PFSK-1 (cell line): Measurements from ENCODE around the gene PRKN.

Experiments used
- FOXP2 ChIP-seq: optimal IDR thresholded peaks from 2 replicates; pipeline ENCODE3; 2011; ENCODE audit warnings: borderline replicate concordance, control low read depth, inconsistent platforms; ENCODE audit not compliant: insufficient read depth; ENCODE audit errors: extremely low read length, extremely low read depth
- POLR2AphosphoS5 ChIP-seq: IDR thresholded peaks from 2 replicates; pipeline ENCODE4 v1.6.1; 2012; ENCODE audit warnings: low read depth, mild to moderate bottlenecking, control low read depth, low read length, moderate library complexity
- SIN3A ChIP-seq: IDR thresholded peaks from 2 replicates; pipeline ENCODE4 v1.6.1; 2012; ENCODE audit warnings: mild to moderate bottlenecking, low read length, moderate library complexity, borderline replicate concordance; ENCODE audit not compliant: insufficient read depth
- TAF1 ChIP-seq: IDR thresholded peaks from 2 replicates; pipeline ENCODE4 v1.6.1; 2012; ENCODE audit warnings: low read length, control low read depth, borderline replicate concordance; ENCODE audit not compliant: insufficient read depth
- TF ChIP-seq, protein P1 (sequence below), 2 experiments: IDR thresholded peaks; 2 replicates each; pipeline versions ENCODE4 v1.6.1 to v1.8.0; 2011 to 2012; ENCODE audit warnings: low read depth in 2 of 2, low read length in 2 of 2, control low read depth in 1 of 2, inconsistent platforms in 1 of 2, mild to moderate bottlenecking in 1 of 2, moderate library complexity in 1 of 2; ENCODE audit not compliant: insufficient read depth in 1 of 2

Gene PRKN

DNA sequence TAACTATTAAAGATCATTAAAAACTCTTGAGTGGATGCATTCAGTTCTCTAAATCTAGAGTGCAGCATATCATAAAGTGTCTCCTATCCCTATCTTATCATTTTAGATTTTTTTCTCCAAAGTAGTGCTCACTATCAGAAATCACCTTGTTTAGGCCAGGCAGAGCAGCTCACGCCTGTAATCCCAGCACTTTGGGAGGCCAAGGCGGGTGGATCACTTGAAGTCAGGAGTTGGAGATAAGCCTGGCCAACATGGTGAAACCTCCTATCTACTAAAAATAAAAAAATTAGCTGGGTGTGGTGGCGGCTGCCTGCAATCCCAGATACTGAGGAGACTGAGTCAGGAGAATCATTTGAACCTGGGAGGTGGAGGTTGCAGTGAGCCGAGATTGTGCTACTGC is 368.9 kb downstream of the PRKN start:
- TF ChIP-seq POLR2AphosphoS5 (no peak), FOXP2 (no peak), SIN3A (no peak), TAF1 (no peak)
- TF ChIP-seq, protein P1, sequence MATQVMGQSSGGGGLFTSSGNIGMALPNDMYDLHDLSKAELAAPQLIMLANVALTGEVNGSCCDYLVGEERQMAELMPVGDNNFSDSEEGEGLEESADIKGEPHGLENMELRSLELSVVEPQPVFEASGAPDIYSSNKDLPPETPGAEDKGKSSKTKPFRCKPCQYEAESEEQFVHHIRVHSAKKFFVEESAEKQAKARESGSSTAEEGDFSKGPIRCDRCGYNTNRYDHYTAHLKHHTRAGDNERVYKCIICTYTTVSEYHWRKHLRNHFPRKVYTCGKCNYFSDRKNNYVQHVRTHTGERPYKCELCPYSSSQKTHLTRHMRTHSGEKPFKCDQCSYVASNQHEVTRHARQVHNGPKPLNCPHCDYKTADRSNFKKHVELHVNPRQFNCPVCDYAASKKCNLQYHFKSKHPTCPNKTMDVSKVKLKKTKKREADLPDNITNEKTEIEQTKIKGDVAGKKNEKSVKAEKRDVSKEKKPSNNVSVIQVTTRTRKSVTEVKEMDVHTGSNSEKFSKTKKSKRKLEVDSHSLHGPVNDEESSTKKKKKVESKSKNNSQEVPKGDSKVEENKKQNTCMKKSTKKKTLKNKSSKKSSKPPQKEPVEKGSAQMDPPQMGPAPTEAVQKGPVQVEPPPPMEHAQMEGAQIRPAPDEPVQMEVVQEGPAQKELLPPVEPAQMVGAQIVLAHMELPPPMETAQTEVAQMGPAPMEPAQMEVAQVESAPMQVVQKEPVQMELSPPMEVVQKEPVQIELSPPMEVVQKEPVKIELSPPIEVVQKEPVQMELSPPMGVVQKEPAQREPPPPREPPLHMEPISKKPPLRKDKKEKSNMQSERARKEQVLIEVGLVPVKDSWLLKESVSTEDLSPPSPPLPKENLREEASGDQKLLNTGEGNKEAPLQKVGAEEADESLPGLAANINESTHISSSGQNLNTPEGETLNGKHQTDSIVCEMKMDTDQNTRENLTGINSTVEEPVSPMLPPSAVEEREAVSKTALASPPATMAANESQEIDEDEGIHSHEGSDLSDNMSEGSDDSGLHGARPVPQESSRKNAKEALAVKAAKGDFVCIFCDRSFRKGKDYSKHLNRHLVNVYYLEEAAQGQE (IDR thresholded peaks at IDR 0.05; ENCODE audit: insufficient read depth in 1 of 2, low read depth in 2 of 2, low read length in 2 of 2), result no peak

DNA sequence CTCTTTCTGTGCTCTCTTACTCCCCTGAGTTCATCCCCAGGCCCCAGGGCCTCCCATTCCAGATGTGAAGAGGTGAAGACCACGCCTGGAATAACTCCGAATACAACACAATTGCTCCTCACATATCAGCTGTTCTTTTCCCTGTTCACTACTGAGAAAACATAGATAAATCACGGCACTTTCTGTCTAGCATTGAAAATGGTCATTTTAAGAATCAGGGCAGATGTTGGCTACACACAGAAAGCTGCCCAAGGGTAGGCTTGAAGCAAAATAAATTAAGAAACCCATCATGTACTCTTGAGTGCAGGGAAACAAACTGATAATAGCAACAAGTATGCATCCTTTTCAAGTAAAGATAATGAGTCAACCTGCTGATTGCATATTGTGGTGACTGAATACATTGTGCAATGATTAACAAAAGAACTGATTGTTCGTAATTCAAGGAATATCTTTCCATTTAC is 382.5 kb downstream of the PRKN start:
- TF ChIP-seq POLR2AphosphoS5, result no peak
- TF ChIP-seq TAF1, result no peak
- TF ChIP-seq, protein P1 (IDR thresholded peaks at IDR 0.05; ENCODE audit: insufficient read depth in 1 of 2, low read depth in 2 of 2, low read length in 2 of 2), result no peak
- no peak for TF ChIP-seq FOXP2
- TF ChIP-seq SIN3A, result no peak

DNA sequence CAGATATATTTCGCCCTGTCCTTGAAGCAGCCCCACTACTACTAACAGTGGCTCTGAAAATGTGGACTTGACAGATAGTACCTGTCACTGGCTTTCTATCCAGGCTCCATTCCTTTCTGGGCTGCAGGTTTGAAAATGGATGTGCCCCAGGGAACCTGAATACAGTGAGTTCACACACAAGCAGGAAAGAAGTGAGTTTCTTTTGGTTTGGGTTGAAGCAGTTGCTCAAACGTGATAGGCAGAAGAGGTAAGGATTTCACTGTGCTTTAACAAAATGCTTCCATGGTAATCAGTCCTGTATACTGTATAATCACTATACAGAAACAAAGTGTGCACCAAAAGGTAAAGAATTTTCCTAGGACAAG is 382.9 kb downstream of the PRKN start:
- TF ChIP-seq FOXP2 (no peak), POLR2AphosphoS5 (no peak), SIN3A (no peak), TAF1 (no peak)
- TF ChIP-seq, protein P1 (IDR thresholded peaks at IDR 0.05; ENCODE audit: insufficient read depth in 1 of 2, low read depth in 2 of 2, low read length in 2 of 2), result no peak

GRCh38 chr6:162343936-162344645 is 383.5 kb downstream of the PRKN start:
- TF ChIP-seq, protein P1 (IDR thresholded peaks at IDR 0.05; ENCODE audit: insufficient read depth in 1 of 2, low read depth in 2 of 2, low read length in 2 of 2), result no peak
- TF ChIP-seq POLR2AphosphoS5, result no peak
- TF ChIP-seq FOXP2, result no peak
- no peak for TF ChIP-seq TAF1
- no peak for TF ChIP-seq SIN3A
